ENCODE measurements around the gene STK39. TPM values are rescaled to one million over a fixed set of nuclear protein-coding genes. Genes with fewer than 3 reads are reported as not detected.

STK39 gene
- total RNA-seq, 4 donors from 2014 or later, result 13.8 to 28.2 (median 18.3) TPM

- WGBS, result 85% methylated on average over 4 of the region's 4 CpGs
- Histone ChIP-seq H3K27me3 (no peaks in the 10 kb centered on the region), H3K9me3 (no peaks in the 10 kb centered on the region), H3K36me3 (no peaks in the 10 kb centered on the region), H3K4me1 (no peaks in the 10 kb centered on the region), H3K4me3 (no peak overlapping the region), H3K27ac (no peak overlapping the region)
- no peak for DNase-seq (ENCODE audit: low spot score in 2 of 2)
- TF ChIP-seq CTCF (IDR thresholded peaks at IDR 0.05) (no peak), POLR2AphosphoS5 (IDR thresholded peaks at IDR 0.05) (no peak), EP300 (IDR thresholded peaks at IDR 0.05) (no peak), POLR2A (IDR thresholded peaks at IDR 0.05) (no peak)
These were observed 222.9 kb downstream of the STK39 start for GRCh38 chr2:168024459-168024858.

- no peak for TF ChIP-seq EP300 (IDR thresholded peaks at IDR 0.05)
- TF ChIP-seq POLR2A (IDR thresholded peaks at IDR 0.05), result no peak
- no peak for TF ChIP-seq POLR2AphosphoS5 (IDR thresholded peaks at IDR 0.05)
- no peak for DNase-seq (ENCODE audit: low spot score in 2 of 2)
- no peaks in the 10 kb centered on the region for H3K9me3 ChIP-seq
These were observed 225.4 kb downstream of the STK39 start for GRCh38 chr2:168021800-168022587.

GRCh38 chr2:168015274-168015953 is 232.0 kb downstream of the STK39 start:
- H3K27me3 ChIP-seq, result no peaks in the 10 kb centered on the region
- no peaks in the 10 kb centered on the region for H3K4me1 ChIP-seq
- TF ChIP-seq CTCF (IDR thresholded peaks at IDR 0.05) (no peak), EP300 (IDR thresholded peaks at IDR 0.05) (no peak), POLR2A (IDR thresholded peaks at IDR 0.05) (no peak), POLR2AphosphoS5 (IDR thresholded peaks at IDR 0.05) (no peak)
- H3K4me3 ChIP-seq, result no peak overlapping the region
- DNase-seq (ENCODE audit: low spot score in 2 of 2), result no peak
- H3K36me3 ChIP-seq, result no peaks in the 10 kb centered on the region
- H3K27ac ChIP-seq, result no peak overlapping the region
- 92% methylated on average over 3 of the region's 3 CpGs for WGBS
- no peaks in the 10 kb centered on the region for H3K9me3 ChIP-seq

More at GRCh38 chr2:168021800-168022587, 225.4 kb downstream of the STK39 start:
- H3K27ac ChIP-seq, result no peak overlapping the region
- no peak overlapping the region for H3K4me3 ChIP-seq
- no peaks in the 10 kb centered on the region for H3K27me3 ChIP-seq
- no peaks in the 10 kb centered on the region for H3K36me3 ChIP-seq
- no peaks in the 10 kb centered on the region for H3K4me1 ChIP-seq

- H3K9me3 ChIP-seq, result no peaks in the 10 kb centered on the region
- no peak overlapping the region for H3K4me3 ChIP-seq
- DNase-seq (ENCODE audit: low spot score in 2 of 2), result no peak
- H3K4me1 ChIP-seq, result no peaks in the 10 kb centered on the region
- H3K36me3 ChIP-seq, result peaks cover 4% of the 10 kb centered on the region
- 87% methylated on average over 1 of the region's 1 CpG for WGBS
- no peak overlapping the region for H3K27ac ChIP-seq
- H3K27me3 ChIP-seq, result no peaks in the 10 kb centered on the region
- TF ChIP-seq EP300 (IDR thresholded peaks at IDR 0.05), result no peak
- no peak for TF ChIP-seq POLR2AphosphoS5 (IDR thresholded peaks at IDR 0.05)
- TF ChIP-seq CTCF (IDR thresholded peaks at IDR 0.05), result no peak
- TF ChIP-seq POLR2A (IDR thresholded peaks at IDR 0.05), result no peak
These were observed 237.5 kb downstream of the STK39 start for GRCh38 chr2:168009900-168010299.

- Histone ChIP-seq H3K4me1 (no peaks in the 10 kb centered on the region), H3K4me3 (no peak overlapping the region), H3K27me3 (no peaks in the 10 kb centered on the region), H3K9me3 (no peaks in the 10 kb centered on the region), H3K36me3 (peaks cover 4% of the 10 kb centered on the region), H3K27ac (no peak overlapping the region)
- no peak for DNase-seq (ENCODE audit: low spot score in 2 of 2)
- TF ChIP-seq POLR2AphosphoS5 (IDR thresholded peaks at IDR 0.05) (no peak), CTCF (IDR thresholded peaks at IDR 0.05) (no peak), POLR2A (IDR thresholded peaks at IDR 0.05) (no peak), EP300 (IDR thresholded peaks at IDR 0.05) (no peak)
- WGBS, result 91% methylated on average over 3 of the region's 3 CpGs
These were observed 238.7 kb downstream of the STK39 start for GRCh38 chr2:168008646-168009195.
